Ectodermal cell (in vitro differentiated cells): ENCODE results near the gene CLCN4.

Source experiments
- H3K27ac ChIP-seq: 2 replicates; pipeline ENCODE4 v1.7.0; 2013; ENCODE audit warnings: mild to moderate bottlenecking, low read depth, low read length; ENCODE audit not compliant: insufficient read depth, poor library complexity, severe bottlenecking
- H3K27me3 ChIP-seq: 2 replicates; pipeline ENCODE4 v1.7.0; 2013; ENCODE audit warnings: mild to moderate bottlenecking, low read length; ENCODE audit not compliant: insufficient read depth, control insufficient read depth, poor library complexity, severe bottlenecking
- H3K36me3 ChIP-seq: one replicate; pipeline ENCODE4 v1.7.0; 2013; ENCODE audit warnings: low read length; ENCODE audit not compliant: control insufficient read depth, insufficient read depth
- H3K4me1 ChIP-seq: one replicate; pipeline ENCODE4 v1.7.0; 2013; ENCODE audit warnings: low read length; ENCODE audit not compliant: control insufficient read depth, insufficient read depth
- H3K4me3 ChIP-seq: 2 replicates; pipeline ENCODE4 v1.7.0; 2013; ENCODE audit warnings: low read depth, low read length, control low read depth; ENCODE audit not compliant: insufficient read depth
- H3K9me3 ChIP-seq: 2 replicates; pipeline ENCODE4 v1.7.0; 2013; ENCODE audit warnings: mild to moderate bottlenecking, low read length, moderate library complexity; ENCODE audit not compliant: control insufficient read depth
- WGBS, 2 experiments: methylation state at CpG; one replicate each; pipeline ENCODE4 v1.1.7; 2013; ENCODE audit warnings: missing lambda C conversion rate in 2 of 2; 5-methylcytosine and 5-hydroxymethylcytosine counted together

Gene CLCN4

GRCh38 chrX:10143071-10143983 is 13.4 kb upstream of the CLCN4 start:
- no peaks in the 10 kb centered on the region for H3K36me3 ChIP-seq
- no peaks in the 10 kb centered on the region for H3K27me3 ChIP-seq
- no peak overlapping the region for H3K27ac ChIP-seq
- H3K4me1 ChIP-seq, result no peaks in the 10 kb centered on the region
- WGBS, 2 experiments, result 88 to 92% methylated on average over 12 of the region's 12 CpGs
- H3K4me3 ChIP-seq, result no peak overlapping the region
- no peaks in the 10 kb centered on the region for H3K9me3 ChIP-seq

DNA sequence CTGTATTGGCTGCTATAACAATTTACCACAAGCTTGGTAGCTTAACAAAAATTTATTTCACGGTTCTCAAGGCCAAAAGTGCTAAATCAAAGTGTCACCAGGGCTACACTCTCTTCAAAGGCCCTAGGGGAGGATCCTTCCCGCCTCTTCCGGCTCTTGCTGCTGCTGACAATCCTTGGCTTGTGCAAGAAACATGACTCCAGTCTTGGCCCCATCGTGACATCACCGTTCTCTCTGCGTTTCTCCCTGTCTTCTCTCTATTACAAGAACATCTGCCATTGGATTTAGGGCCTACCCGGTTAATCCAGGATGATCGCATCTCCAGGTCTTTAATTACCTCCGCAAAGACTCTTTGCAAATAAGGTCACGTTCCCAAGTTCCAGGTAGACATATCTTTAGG is 10.4 kb upstream of the CLCN4 start:
- H3K36me3 ChIP-seq, result no peaks in the 10 kb centered on the region
- H3K4me1 ChIP-seq, result no peaks in the 10 kb centered on the region
- H3K27ac ChIP-seq, result no peak overlapping the region
- H3K27me3 ChIP-seq, result no peaks in the 10 kb centered on the region
- H3K9me3 ChIP-seq, result no peaks in the 10 kb centered on the region
- H3K4me3 ChIP-seq, result no peak overlapping the region
- WGBS, 2 experiments, result 93 to 96% methylated on average over 10 of the region's 10 CpGs

DNA sequence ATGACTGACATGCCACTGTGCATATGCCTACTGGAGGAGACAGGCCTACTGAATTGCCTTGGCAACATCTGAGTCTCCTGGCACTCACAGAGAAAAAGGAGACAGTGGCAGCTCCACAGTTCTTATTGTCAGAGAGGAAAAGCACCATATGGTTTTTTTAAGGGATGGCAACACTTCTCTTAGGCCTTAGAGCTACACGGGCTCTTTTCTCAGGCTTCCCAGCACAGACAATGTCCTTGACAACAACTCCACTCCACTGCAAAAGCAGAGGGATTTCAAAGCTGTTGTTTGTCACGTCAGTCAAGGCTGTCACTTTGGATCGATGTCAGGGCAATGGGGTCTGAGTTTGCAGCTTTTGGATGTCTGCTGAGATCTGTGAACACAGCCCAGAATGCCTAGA is 4.7 kb upstream of the CLCN4 start:
- Histone ChIP-seq H3K27ac (no peak overlapping the region), H3K27me3 (no peaks in the 10 kb centered on the region), H3K4me3 (no peak overlapping the region), H3K9me3 (no peaks in the 10 kb centered on the region), H3K36me3 (no peaks in the 10 kb centered on the region), H3K4me1 (no peaks in the 10 kb centered on the region)
- WGBS, 2 experiments, result 40 to 69% methylated on average over 3 of the region's 3 CpGs

- H3K4me3 ChIP-seq, result no peak overlapping the region
- H3K36me3 ChIP-seq, result no peaks in the 10 kb centered on the region
- no peaks in the 10 kb centered on the region for H3K9me3 ChIP-seq
- no peaks in the 10 kb centered on the region for H3K27me3 ChIP-seq
- WGBS, 2 experiments, result 97 to 100% methylated on average over 3 to 4 of the region's 4 CpGs
- H3K4me1 ChIP-seq, result no peaks in the 10 kb centered on the region
- H3K27ac ChIP-seq, result no peak overlapping the region
These were observed 1.6 kb upstream of the CLCN4 start for GRCh38 chrX:10155137-10155536.

- Histone ChIP-seq H3K4me3 (peak overlapping the region; percentile 30), H3K36me3 (no peaks in the 10 kb centered on the region), H3K27ac (peak overlapping the region; percentile 69), H3K27me3 (no peaks in the 10 kb centered on the region), H3K4me1 (no peaks in the 10 kb centered on the region), H3K9me3 (no peaks in the 10 kb centered on the region)
- WGBS, 2 experiments, result 31 to 40% methylated on average over 7 of the region's 7 CpGs
These were observed 212 bp downstream of the CLCN4 start for GRCh38 chrX:10157032-10157341.

GRCh38 chrX:10157543-10157942 is 768 bp downstream of the CLCN4 start:
- no CpG with 5 or more reads among the region's 3 CpGs for WGBS, 2 experiments
- H3K9me3 ChIP-seq, result no peaks in the 10 kb centered on the region

DNA sequence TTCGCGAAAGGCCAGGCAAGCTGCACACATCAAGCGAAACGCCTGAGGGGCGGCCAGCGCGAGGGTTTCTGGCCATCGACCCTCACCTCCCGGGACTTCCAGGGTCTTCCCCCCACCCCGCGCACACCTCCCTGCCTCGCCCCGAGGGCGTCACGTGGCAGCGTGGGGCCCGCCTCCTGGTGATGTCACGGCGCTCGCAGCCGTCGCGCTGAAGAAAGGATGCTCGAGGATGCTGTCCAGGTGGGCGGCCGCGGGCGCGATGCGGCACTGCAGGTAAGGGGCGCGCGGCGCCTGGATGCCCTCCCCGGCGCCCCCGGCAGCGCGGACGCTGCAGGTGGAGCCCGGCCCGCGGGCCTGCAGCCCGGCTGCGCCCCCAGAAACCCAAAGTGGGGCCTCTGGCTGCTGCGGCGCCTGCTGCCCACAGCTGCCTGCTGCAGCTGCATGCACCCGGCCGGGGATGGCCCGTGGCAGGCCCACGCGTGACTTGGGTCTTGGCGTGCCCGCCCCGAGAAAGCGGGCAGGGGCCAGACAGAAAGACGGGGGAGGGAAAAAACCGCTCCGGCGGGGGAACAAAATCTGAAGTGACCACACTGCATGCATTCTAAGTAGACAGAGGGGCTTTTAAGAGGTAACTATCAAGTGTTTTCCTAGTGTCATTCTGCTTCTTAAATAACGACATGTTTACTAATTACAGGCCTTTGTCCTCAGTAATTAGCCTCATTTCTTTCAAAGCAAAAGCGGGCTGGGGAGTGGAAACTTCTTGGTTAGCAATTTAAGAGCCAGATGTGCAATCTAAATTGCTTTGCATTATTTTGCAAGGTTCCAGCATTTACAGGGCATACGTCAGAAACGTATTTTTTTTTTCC is 1.7 kb downstream of the CLCN4 start:
- Histone ChIP-seq H3K27me3 (no peaks in the 10 kb centered on the region), H3K36me3 (no peaks in the 10 kb centered on the region), H3K4me1 (no peaks in the 10 kb centered on the region), H3K9me3 (no peaks in the 10 kb centered on the region), H3K4me3 (peak overlapping the region; percentile 39), H3K27ac (no peak overlapping the region)
- WGBS, 2 experiments, result 15% methylated on average over 63 to 64 of the region's 64 CpGs

More at GRCh38 chrX:10157543-10157942, 768 bp downstream of the CLCN4 start:
- H3K36me3 ChIP-seq, result no peaks in the 10 kb centered on the region
- H3K27me3 ChIP-seq, result no peaks in the 10 kb centered on the region
- H3K4me3 ChIP-seq, result peak overlapping the region; percentile 30
- H3K4me1 ChIP-seq, result no peaks in the 10 kb centered on the region
- no peak overlapping the region for H3K27ac ChIP-seq

DNA sequence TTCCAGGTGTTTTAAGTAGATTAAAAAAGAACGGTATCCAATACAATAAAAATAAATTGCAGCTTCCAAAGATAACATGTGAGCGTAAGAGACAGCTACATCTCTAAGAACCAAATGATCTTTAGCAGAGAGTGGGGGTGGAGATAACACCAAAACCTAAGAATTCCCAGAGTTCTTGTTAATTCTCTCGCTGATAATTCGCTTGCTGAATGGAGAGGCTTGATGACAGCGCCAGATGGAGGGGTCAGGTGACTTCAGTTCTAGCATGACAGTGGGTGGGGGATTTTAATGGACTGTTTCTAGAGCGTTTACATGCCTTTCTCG is 2.3 kb downstream of the CLCN4 start:
- Histone ChIP-seq H3K36me3 (no peaks in the 10 kb centered on the region), H3K27ac (no peak overlapping the region)
- 73 to 79% methylated on average over 6 of the region's 7 CpGs for WGBS, 2 experiments

GRCh38 chrX:10160211-10160610 is 3.4 kb downstream of the CLCN4 start:
- Histone ChIP-seq H3K27ac (no peak overlapping the region), H3K4me1 (no peaks in the 10 kb centered on the region), H3K27me3 (no peaks in the 10 kb centered on the region), H3K9me3 (no peaks in the 10 kb centered on the region), H3K4me3 (no peak overlapping the region), H3K36me3 (no peaks in the 10 kb centered on the region)
- WGBS, 2 experiments, result 79 to 85% methylated on average over 9 of the region's 9 CpGs

More for the DNA sequence above, 2.3 kb downstream of the CLCN4 start:
- H3K4me3 ChIP-seq, result no peak overlapping the region
- no peaks in the 10 kb centered on the region for H3K27me3 ChIP-seq
- H3K9me3 ChIP-seq, result no peaks in the 10 kb centered on the region
- no peaks in the 10 kb centered on the region for H3K4me1 ChIP-seq

DNA sequence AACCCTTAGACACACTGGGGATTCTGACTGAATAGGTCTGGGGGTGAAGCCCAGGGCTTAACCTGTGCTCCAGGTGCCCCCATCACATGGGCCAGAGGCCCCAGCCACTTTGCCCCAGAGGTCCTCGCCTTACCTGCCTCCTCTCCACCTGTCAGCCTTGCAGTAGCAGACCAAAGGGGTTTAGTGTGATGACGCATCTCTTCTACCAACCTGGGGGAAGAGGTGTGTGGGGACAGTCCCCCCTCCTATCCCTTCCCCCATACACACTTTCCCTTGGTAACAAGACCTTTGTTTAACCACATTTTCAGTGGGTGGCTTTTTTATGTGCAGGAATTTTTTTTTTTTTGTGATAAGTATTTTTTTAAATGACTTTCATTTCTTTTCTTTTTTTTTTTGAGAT is 6.3 kb downstream of the CLCN4 start:
- H3K27ac ChIP-seq, result no peak overlapping the region
- H3K36me3 ChIP-seq, result no peaks in the 10 kb centered on the region
- WGBS, 2 experiments, result no CpG with 5 or more reads among the region's 2 CpGs

More for the DNA sequence above, 6.3 kb downstream of the CLCN4 start:
- Histone ChIP-seq H3K4me1 (no peaks in the 10 kb centered on the region), H3K4me3 (no peak overlapping the region), H3K9me3 (no peaks in the 10 kb centered on the region), H3K27me3 (no peaks in the 10 kb centered on the region)
